NCI-H82 treated with DMSO at 0.1 percent for 48 hours (cell line): ENCODE results near the gene SCAANT1.

Source experiments
- DNase-seq: peaks from one replicate; lab custom pipeline; 2025; ENCODE audit not compliant: unreplicated experiment; lab: John Stamatoyannopoulos, UW

Gene SCAANT1

GRCh38 chr3:63911873-63912767, at the start of gene SCAANT1:
SCAANT1 (minus strand) TSS chr3:63912383.
- peak; percentile 9 for DNase-seq

DNA sequence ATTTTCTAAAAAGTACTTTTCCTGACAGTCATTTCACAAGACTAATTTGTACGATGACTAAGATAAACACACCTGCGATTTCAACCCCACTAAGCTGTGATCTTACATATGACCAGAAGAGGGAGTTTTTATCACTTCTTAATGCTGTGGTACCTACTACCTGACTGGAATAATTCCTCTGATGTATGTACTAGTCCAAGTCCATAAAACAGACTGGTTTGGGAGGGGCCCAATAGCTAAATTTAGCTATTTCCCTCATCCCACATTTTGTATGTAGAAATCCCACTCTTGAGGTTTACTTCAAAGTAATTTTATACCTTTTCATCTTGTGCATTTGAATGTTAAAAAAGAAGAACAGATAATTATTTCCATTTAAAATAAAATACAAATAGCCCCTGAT, 49.7 kb upstream of the SCAANT1 start:
- peak; percentile 61 for DNase-seq

DNA sequence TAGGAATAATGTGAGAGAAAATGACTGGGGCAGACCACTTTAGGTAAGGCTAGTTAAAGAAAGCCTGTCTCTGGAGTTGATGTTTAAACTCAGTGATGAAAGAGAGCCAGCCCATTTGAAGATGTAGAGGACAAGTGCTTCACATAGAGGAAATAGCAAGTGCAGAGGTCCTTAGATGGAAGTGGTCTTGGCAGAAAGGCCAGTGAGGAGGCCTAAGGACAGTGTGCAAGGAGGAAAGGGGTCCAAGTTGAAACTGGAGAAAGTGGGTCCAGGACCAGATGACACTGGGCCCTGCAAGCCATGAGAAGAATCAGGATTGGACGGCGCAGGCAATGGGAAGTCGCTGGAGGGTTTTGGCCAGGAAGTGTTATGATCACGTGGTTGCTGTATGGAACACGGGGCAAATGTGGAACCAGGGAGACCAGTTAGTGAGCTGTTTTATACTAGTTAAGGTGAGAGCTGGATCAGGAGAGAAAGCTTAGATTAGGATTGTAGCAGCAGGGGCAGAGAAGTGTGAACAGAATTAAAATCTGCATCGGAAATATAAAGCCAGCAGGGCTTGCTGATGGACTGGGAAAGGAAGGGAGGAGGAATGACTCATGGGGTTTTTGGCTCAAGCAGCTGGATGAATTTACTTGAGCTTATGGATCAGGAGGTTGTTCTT, 48.0 kb upstream of the SCAANT1 start:
- no peak for DNase-seq

- no peak for DNase-seq
Measured at GRCh38 chr3:63959146-63959545, 47.0 kb upstream of the SCAANT1 start.

- no peak for DNase-seq
Measured at GRCh38 chr3:63955830-63956545, 43.8 kb upstream of the SCAANT1 start.

- no peak for DNase-seq
Measured at GRCh38 chr3:63955036-63955650, 43.0 kb upstream of the SCAANT1 start.

GRCh38 chr3:63954182-63954581, 42.0 kb upstream of the SCAANT1 start:
- DNase-seq: no peak

DNA sequence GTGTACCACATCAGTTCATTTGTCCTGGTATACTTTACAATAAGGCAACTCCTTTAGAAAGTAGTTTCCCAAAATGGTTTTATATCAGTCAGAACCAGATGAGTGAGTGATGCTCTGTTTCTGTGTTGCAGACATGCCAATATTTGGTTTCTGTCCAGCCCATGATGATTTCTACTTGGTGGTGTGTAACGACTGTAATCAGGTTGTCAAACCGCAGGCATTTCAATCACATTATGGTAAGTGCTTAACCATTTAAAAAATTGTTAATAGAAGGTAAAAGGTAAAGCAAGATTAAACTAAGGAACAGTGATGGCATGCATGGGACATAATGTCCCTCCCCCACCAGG, 40.0 kb upstream of the SCAANT1 start:
- no peak for DNase-seq

DNA sequence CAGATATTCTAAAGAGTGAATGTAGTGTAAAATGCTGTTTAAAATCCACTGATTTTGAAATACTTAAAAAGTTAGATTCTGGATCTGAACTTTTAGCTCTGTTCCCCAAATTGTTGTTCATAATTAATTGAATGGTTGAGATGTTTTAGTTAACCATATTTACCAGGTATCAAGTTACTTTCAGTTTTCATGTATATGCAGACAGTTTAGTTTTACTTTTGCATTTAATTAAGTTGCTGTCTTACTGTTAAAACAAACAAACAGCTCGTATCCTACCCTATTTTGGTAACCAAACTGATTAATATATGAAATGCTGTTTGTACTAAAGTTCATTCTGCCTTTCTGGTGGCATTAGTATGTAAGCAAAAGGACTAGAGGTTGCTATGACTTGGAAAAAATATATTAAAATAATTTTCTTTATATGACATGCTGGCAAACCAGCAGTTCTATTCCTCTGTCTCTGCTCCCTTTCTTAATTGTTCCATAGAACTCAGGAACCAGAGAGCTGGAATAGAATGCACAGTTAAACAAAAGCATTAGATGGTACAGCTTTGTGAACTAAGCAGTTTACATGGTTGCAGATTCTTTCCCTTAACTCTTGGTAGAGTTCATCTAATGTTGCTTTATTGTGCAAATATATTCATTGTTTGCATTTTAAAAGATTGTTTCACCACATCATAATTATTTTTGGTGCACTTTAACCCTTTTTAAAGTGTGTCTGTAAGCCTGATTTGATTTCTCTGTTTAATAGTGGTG, 39.5 kb upstream of the SCAANT1 start:
- no peak for DNase-seq

GRCh38 chr3:63950698-63951097, 38.5 kb upstream of the SCAANT1 start:
- no peak for DNase-seq

DNA sequence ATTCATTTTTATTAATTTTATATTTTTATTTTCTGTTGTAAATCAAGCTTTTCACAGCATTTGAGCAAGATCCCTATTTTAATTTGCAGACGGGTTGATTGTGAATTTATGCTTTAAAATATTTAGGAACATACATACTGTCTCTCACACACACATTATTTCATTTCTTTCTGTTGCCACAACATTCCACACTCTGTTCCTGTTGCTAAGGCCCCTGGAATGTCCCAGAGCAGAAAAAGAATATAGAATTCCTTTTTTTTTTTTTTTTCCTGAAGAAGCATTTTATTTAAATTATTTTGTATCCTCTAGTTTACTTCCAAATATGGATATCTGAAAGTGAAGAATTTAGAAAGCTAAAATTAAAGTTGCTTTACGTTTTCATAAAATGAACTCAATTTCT, 36.8 kb upstream of the SCAANT1 start:
- DNase-seq: no peak

GRCh38 chr3:63947594-63947993, 35.4 kb upstream of the SCAANT1 start:
- DNase-seq: no peak

- DNase-seq: no peak
Measured at GRCh38 chr3:63946753-63947152, 34.6 kb upstream of the SCAANT1 start.

DNA sequence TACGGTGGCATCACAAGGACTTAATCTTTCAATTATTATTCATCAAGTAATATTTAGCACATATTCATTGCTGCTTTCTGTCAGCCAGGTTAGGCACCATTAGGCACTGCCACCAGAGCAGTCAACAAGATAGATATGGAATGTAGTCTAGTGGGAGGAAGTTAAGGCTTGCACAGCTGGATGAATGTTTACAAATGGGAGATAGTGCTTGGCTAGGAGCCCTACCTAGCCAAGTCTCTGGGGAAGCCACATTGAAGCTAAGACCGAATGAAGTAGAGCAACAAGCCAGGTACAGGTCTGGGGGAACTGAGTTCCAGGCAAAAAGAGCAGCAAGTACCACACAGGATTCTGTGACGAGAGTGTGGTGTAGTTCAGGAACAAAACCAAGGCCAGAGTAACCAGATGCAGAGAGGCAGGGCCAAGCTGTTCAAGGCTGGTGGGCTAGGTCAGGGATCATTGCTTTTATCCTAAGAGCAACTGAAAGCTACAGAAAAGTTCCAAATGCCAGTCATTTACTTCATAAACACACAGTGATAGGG, 33.4 kb upstream of the SCAANT1 start:
- no peak for DNase-seq

- no peak for DNase-seq
Measured at GRCh38 chr3:63943678-63944077, 31.5 kb upstream of the SCAANT1 start.

GRCh38 chr3:63942528-63942927, 30.3 kb upstream of the SCAANT1 start:
- DNase-seq: no peak

DNA sequence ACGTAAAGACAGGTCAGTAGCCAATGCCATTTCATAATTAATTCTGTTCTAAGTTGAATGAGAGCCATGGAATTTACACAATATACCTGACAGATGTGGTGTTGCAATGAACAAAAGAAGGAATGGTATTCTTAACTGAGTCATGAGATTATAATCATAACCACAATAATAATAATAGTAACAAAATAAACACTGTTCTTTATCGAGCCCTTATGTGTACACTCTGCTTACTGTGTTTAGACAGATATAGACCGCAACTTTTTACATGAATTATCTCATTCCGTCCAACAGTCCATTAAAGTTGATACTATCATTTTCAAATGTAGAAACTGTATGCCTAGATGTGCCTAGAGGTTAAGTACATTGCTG, 28.2 kb upstream of the SCAANT1 start:
- no peak for DNase-seq

GRCh38 chr3:63937661-63938651, 25.8 kb upstream of the SCAANT1 start:
- peak; percentile 74 for DNase-seq

- DNase-seq: no peak
Measured at GRCh38 chr3:63936925-63937324, 24.7 kb upstream of the SCAANT1 start.
